ENCODE data around the gene RIIAD1. TPM values are rescaled to one million over a fixed set of nuclear protein-coding genes. Genes with fewer than 3 reads are reported as not detected.
"Not testable (repeated sequence)": the region's sequence is repeated elsewhere in the genome, so short reads cannot be mapped to it uniquely, and the experiment has no call there.

RIIAD1 gene
- total and polyA plus RNA-seq, 3 experiments from 2014 or later = not detected

DNA sequence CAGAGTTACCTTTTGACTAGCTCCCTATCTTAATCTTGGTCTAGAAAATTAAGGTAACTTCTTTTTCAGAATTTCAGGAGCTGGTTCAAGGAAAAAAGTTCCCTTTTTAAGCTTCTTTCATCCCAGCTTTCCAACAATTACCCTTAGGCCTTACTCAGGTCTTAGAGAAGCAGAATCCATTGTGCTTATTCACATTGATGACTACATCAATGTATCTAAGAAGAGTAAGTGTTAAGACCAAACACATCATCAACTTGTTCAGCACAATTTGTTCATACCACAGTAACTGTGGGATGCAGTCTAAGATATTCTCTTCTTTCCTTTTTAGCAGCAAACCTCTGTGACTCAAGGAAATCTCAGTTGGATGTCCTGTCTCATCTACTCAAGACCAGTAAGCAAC, 37.9 kb downstream of the RIIAD1 start:
- Histone ChIP-seq H3K27ac (ENCODE audit: low read depth, low read length) (no peak overlapping the region), H3K4me1 (ENCODE audit: insufficient read depth, low read length) (peaks cover 12% of the 10 kb centered on the region), H3K36me3 (ENCODE audit: insufficient read depth, low read length) (peaks cover 24% of the 10 kb centered on the region), H3K9me3 (ENCODE audit: low read length) (no peaks in the 10 kb centered on the region), H3K4me3 (ENCODE audit: low read length) (no peak overlapping the region), H3K27me3 (ENCODE audit: insufficient read depth, low read length, poor library complexity, severe bottlenecking) (no peaks in the 10 kb centered on the region)
- Mint-ChIP-seq H3K4me1 (peaks cover 23 to 24% (median 24%) of the 10 kb centered on the region in 3 donors), H3K27me3 (no peaks in the 10 kb centered on the region), H3K4me3 (no peak overlapping the region), H3K27ac (peak overlapping the region in 1 of 8 donors; percentile 4), H3K9me3 (no peaks in the 10 kb centered on the region), H3K36me3 (peaks cover 0 to 71% (median 17%) of the 10 kb centered on the region in 3 donors)
- CTCF ChIA-PET = interaction anchor here (0.7 to 1.3 kb wide), 4 partner anchors 15 to 77 kb away, joined by 3 read pairs; no protein-coding TSS in a partner anchor
- POLR2A ChIA-PET = interaction anchor here (1.2 kb wide), 1 partner anchor 80 kb away, joined by 5 read pairs; the partner anchor contains the start of gene C2CD4D
- no peak for DNase-seq

DNA sequence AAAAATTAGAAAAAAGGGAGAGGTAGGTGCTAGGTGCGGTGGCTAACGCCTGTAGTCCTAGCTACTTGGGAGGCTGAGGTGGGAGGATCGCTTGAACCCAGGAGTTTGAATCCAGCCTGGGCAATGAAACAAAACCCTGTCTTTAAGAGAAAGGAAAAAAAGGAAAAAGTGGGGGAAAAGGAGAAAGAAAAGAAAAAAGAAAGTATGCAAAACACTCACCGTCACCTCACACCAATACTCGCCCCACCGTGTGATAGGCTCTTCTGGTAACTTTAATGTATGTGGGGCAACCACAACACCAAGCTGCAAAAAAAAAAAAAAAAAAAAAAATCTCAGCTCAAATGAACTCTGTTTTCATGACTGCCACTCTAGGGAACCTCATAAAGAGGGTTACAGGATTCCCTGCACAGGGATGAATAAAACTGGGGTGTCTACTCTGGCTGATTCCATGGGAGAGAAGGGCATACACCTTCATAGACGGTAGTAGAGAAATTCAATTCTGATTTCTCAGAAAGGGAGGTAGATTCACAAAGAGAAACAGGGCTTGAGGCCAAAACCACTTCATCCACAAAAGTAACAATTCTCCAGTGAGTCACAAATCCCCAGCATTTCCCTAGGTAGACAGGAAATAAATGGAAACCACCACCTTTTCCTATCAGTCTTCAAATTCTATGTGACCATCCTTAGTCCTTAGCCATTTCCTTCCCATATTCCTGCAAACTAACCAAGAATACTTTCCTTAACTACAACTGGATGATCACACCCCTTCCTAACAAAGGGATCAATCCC, 39.5 kb downstream of the RIIAD1 start:
- H3K4me3 Mint-ChIP-seq = peak overlapping the region in 5 of 7 donors; percentile 33 to 98 (median 54)
- H3K9me3 Mint-ChIP-seq = no peaks in the 10 kb centered on the region
- H3K36me3 ChIP-seq (ENCODE audit: insufficient read depth, low read length) = peaks cover 24% of the 10 kb centered on the region
- ChIA-PET CTCF (interaction anchor here (1.2 kb wide), 1 partner anchor 26 kb away, joined by 3 read pairs; no protein-coding TSS in a partner anchor), POLR2A (interaction anchor here (0.6 to 1.2 kb wide), 2 partner anchors 79 to 585 kb away, joined by 3 to 5 read pairs; partner anchors contain the start of genes C2CD4D and TMOD4)
- H3K27ac ChIP-seq (ENCODE audit: low read depth, low read length) = no peak overlapping the region
- DNase-seq = peak in 1 of 5 donors; percentile 7
- H3K27me3 Mint-ChIP-seq = no peaks in the 10 kb centered on the region
- peaks cover 12% of the 10 kb centered on the region for H3K4me1 ChIP-seq (ENCODE audit: insufficient read depth, low read length)
- H3K4me1 Mint-ChIP-seq = peaks cover 23 to 29% (median 28%) of the 10 kb centered on the region in 3 donors
- H3K4me3 ChIP-seq (ENCODE audit: low read length) = no peak overlapping the region
- no peaks in the 10 kb centered on the region for H3K27me3 ChIP-seq (ENCODE audit: insufficient read depth, low read length, poor library complexity, severe bottlenecking)
- peak overlapping the region in 5 of 8 donors; percentile 7 to 86 (median 63) for H3K27ac Mint-ChIP-seq
- peaks cover 0 to 67% (median 15%) of the 10 kb centered on the region in 3 donors for H3K36me3 Mint-ChIP-seq
- no peaks in the 10 kb centered on the region for H3K9me3 ChIP-seq (ENCODE audit: low read length)

DNA sequence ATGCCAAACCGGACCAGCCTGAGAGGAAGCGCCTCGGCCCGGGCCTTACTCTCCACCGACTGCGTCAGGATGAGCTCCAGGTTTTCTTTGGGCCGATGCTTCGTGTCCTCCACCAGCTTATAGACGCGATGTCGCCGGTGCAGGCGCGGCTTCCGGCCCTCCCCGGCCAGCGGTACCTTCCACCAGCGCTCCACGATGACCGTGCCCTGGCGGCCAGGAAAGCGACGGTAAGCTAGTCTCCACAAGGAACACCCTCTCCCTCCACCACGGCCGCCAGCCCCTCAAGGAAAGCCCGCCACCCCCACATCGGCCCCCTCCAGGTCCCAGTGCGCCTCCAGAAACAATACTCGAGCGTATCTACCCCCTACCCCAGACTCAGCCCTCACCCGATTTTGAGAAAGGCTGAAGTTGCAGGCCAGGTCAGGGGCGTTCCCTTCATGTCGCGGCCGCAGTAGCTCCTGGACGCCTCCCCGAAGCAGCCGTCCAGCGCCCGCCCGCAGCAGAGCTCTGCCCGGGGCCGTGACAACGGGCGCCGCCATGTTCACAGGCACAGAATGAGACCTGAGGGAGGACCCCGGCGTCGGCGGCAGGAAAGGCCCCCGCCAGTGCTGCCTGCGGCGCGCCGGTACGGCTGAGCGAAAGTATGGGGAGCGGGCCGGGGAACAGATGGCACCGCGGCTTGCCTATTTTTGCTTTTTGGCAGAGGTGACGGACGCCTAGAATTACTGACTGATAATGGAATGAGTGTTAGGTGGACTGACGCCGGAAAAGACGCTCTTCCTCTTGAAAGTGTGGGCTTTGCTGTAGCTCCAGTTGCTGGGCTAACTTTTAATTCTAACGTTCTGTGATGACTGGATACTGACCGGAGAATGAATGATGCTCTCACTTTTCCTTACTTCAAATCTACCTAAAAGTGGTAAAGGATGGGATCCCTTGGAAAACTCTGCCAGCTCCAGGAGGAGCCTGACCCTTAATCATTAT, 41.9 kb downstream of the RIIAD1 start, which contains the start of gene MRPL9:
Gene MRPL9, minus strand, starts transcription at position 556 of the 981 bp plus-strand sequence. Its CDS starts 17 bp downstream, at position 539.
- Histone ChIP-seq H3K9me3 (ENCODE audit: low read length) (no peaks in the 10 kb centered on the region), H3K27me3 (ENCODE audit: insufficient read depth, low read length, poor library complexity, severe bottlenecking) (no peaks in the 10 kb centered on the region), H3K4me1 (ENCODE audit: insufficient read depth, low read length) (peaks cover 12% of the 10 kb centered on the region), H3K4me3 (ENCODE audit: low read length) (peak within 1 kb of the TSS; percentile 81), H3K27ac (ENCODE audit: low read depth, low read length) (peak within 1 kb of the TSS; percentile 86), H3K36me3 (ENCODE audit: insufficient read depth, low read length) (peaks cover 21% of the 10 kb centered on the region)
- peak; percentile 71 to 87 (median 77) for DNase-seq
- Mint-ChIP-seq H3K27ac (peak within 1 kb of the TSS; percentile 84 to 99 (median 98)), H3K9me3 (no peaks in the 10 kb centered on the region), H3K27me3 (no peaks in the 10 kb centered on the region), H3K36me3 (peaks cover 0 to 51% (median 11%) of the 10 kb centered on the region in 3 donors), H3K4me3 (peak within 1 kb of the TSS; percentile 83 to 98 (median 92)), H3K4me1 (peaks cover 19 to 29% (median 23%) of the 10 kb centered on the region in 3 donors)
- POLR2A ChIA-PET = interaction anchor here (0.5 to 1.9 kb wide), 11 partner anchors 27 to 436 kb away, joined by 3 to 14 read pairs (median 4); partner anchors contain the start of genes PI4KB and TDRKH
- CTCF ChIA-PET = interaction anchor here (0.8 to 1.7 kb wide), 5 partner anchors 10 to 115 kb away, joined by 3 to 6 read pairs (median 3); partner anchors contain the start of gene TDRKH

DNA sequence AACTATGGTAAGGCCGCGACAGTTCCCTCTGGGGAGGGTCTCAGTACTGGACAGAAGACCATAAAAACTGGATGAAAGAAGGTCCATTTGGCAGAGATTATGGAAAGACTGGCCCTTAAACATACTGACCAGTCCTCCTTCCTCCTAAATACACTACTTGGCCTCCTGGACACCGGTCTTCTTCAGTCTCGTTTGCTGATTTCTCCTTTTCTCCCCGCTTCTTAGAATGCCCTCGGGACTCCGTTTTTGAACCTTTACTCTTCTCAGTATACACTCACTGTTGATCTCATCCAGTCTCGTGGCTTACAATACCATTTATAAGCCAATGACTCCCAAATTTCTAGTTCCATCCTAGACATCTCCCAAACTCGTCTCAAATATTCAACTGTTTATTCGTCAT, 42.7 kb downstream of the RIIAD1 start:
- no peaks in the 10 kb centered on the region for H3K9me3 ChIP-seq (ENCODE audit: low read length)
- Mint-ChIP-seq H3K36me3 (peaks cover 0 to 45% (median 11%) of the 10 kb centered on the region in 3 donors), H3K27me3 (no peaks in the 10 kb centered on the region), H3K27ac (peak overlapping the region; percentile 84 to 99 (median 98)), H3K4me3 (peak overlapping the region; percentile 83 to 98 (median 92)), H3K4me1 (peaks cover 19 to 29% (median 23%) of the 10 kb centered on the region in 3 donors), H3K9me3 (no peaks in the 10 kb centered on the region)
- H3K27me3 ChIP-seq (ENCODE audit: insufficient read depth, low read length, poor library complexity, severe bottlenecking) = no peaks in the 10 kb centered on the region
- ChIA-PET POLR2A (interaction anchor here (0.5 to 1.9 kb wide), 5 partner anchors 26 to 282 kb away, joined by 3 to 14 read pairs (median 4); partner anchors contain the start of gene TDRKH), CTCF (interaction anchor here (0.9 to 1.7 kb wide), 2 partner anchors 26 to 114 kb away, joined by 3 to 6 read pairs; partner anchors contain the start of gene TDRKH)
- peaks cover 12% of the 10 kb centered on the region for H3K4me1 ChIP-seq (ENCODE audit: insufficient read depth, low read length)
- H3K27ac ChIP-seq (ENCODE audit: low read depth, low read length) = peak overlapping the region; percentile 86
- H3K4me3 ChIP-seq (ENCODE audit: low read length) = peak overlapping the region; percentile 81
- peaks cover 17% of the 10 kb centered on the region for H3K36me3 ChIP-seq (ENCODE audit: insufficient read depth, low read length)
- DNase-seq = no peak

DNA sequence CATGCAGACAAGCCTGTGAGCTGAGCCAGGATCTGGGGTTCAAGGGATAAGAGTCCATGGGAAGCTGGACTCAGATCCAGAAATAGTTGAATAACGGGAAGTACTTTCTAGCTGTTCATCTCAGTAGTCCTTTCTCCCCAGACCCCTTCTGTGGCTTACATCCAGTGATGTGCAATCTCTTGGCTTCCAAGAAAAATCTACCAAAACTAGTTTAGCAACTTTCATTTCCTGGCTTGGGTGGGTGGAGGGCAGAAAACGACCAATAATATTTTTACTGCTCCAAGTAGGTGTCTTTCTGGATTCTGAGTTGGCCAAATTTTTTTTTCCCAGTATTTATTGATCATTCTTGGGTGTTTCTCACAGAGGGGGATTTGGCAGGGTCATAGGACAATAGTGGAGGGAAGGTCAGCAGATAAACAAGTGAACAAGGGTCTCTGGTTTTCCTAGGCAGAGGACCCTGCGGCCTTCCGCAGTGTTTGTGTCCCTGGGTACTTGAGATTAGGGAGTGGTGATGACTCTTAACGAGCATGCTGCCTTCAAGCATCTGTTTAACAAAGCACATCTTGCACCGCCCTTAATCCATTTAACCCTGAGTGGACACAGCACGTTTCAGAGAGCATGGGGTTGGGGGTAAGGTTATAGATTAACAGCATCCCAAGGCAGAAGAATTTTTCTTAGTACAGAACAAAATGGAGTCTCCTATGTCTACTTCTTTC, 47.2 kb downstream of the RIIAD1 start:
- CTCF ChIA-PET, POLR2A ChIA-PET: not testable (repeated sequence)

GRCh38 chr1:151769270-151769669, 47.9 kb downstream of the RIIAD1 start:
- H3K4me3 Mint-ChIP-seq; POLR2A ChIA-PET; H3K36me3 ChIP-seq (ENCODE audit: insufficient read depth, low read length); H3K4me3 ChIP-seq (ENCODE audit: low read length); H3K27me3 ChIP-seq (ENCODE audit: insufficient read depth, low read length, poor library complexity, severe bottlenecking); DNase-seq; H3K27me3 Mint-ChIP-seq; H3K27ac ChIP-seq (ENCODE audit: low read depth, low read length); H3K4me1 Mint-ChIP-seq; H3K4me1 ChIP-seq (ENCODE audit: insufficient read depth, low read length); CTCF ChIA-PET; H3K9me3 ChIP-seq (ENCODE audit: low read length); H3K9me3 Mint-ChIP-seq: not testable (repeated sequence)
- H3K27ac Mint-ChIP-seq = peak overlapping the region in 1 of 8 donors; percentile 38
- peaks cover 0 to 21% (median 2%) of the 10 kb centered on the region in 3 donors for H3K36me3 Mint-ChIP-seq

More for the DNA sequence above, 47.2 kb downstream of the RIIAD1 start:
- Mint-ChIP-seq H3K27ac (peak overlapping the region in 1 of 8 donors; percentile 81), H3K36me3 (peaks cover 0 to 17% (median 2%) of the 10 kb centered on the region in 3 donors), H3K4me1 (peaks cover 10 to 12% (median 11%) of the 10 kb centered on the region in 3 donors)
- not testable (repeated sequence) for H3K27me3 Mint-ChIP-seq; H3K4me3 Mint-ChIP-seq; H3K9me3 Mint-ChIP-seq; H3K27ac ChIP-seq (ENCODE audit: low read depth, low read length); H3K4me1 ChIP-seq (ENCODE audit: insufficient read depth, low read length); H3K9me3 ChIP-seq (ENCODE audit: low read length); H3K36me3 ChIP-seq (ENCODE audit: insufficient read depth, low read length); H3K4me3 ChIP-seq (ENCODE audit: low read length); H3K27me3 ChIP-seq (ENCODE audit: insufficient read depth, low read length, poor library complexity, severe bottlenecking); DNase-seq

DNA sequence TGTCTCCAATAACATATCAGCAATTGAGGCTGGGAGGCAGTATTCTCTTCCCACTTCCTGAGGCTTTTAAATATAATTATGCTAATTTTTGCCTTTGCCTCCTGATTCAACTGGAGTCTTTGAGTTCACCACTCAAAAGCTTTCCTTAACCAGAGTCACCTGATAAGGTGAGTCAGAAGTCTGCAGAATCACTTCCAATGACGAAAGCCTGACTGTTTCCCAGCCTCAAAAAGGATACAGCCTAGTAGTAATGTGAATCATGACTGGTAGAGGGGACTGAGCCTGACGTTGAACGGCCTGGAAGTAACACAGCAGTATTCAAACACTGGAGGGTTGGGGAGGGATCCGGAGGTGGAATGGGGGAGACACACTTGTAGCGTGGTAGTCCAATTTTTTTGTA, 52.4 kb downstream of the RIIAD1 start:
- no peak overlapping the region for H3K4me3 Mint-ChIP-seq
- no peaks in the 10 kb centered on the region for H3K27me3 Mint-ChIP-seq
- H3K36me3 ChIP-seq (ENCODE audit: insufficient read depth, low read length) = peaks cover 34% of the 10 kb centered on the region
- no peaks in the 10 kb centered on the region for H3K4me1 ChIP-seq (ENCODE audit: insufficient read depth, low read length)
- DNase-seq = no peak
- H3K9me3 ChIP-seq (ENCODE audit: low read length) = no peaks in the 10 kb centered on the region
- POLR2A ChIA-PET = no interaction called here
- H3K4me1 Mint-ChIP-seq = no peaks in the 10 kb centered on the region
- H3K27me3 ChIP-seq (ENCODE audit: insufficient read depth, low read length, poor library complexity, severe bottlenecking) = no peaks in the 10 kb centered on the region
- H3K27ac ChIP-seq (ENCODE audit: low read depth, low read length) = no peak overlapping the region
- no peak overlapping the region for H3K4me3 ChIP-seq (ENCODE audit: low read length)
- CTCF ChIA-PET = interaction anchor here (1.2 kb wide), 1 partner anchor 14 kb away, joined by 3 read pairs; no protein-coding TSS in a partner anchor
- no peaks in the 10 kb centered on the region for H3K9me3 Mint-ChIP-seq
- H3K36me3 Mint-ChIP-seq = peaks cover 8 to 62% (median 21%) of the 10 kb centered on the region in 3 donors
- no peak overlapping the region for H3K27ac Mint-ChIP-seq
